Epithelial cell of esophagus (primary cell): ENCODE data around the gene EDN2.

Source experiments
- DNase-seq: peaks from one replicate; pipeline ENCODE4 v3.0.0; 2010; ENCODE audit warnings: low read depth
- H3K4me3 ChIP-seq: 2 replicates; pipeline ENCODE4 v1.5.1; 2011; ENCODE audit warnings: mild to moderate bottlenecking, low read length, control low read depth
- TF ChIP-seq, protein P1 (sequence below): IDR thresholded peaks from 2 replicates; pipeline ENCODE4 v1.5.1; 2011; ENCODE audit warnings: low read depth, mild to moderate bottlenecking, low read length, control low read depth, inconsistent platforms; ENCODE audit not compliant: insufficient read depth; ENCODE audit errors: missing control alignments

Gene EDN2

GRCh38 chr1:41517062-41517438 is 32.6 kb upstream of the EDN2 start:
- DNase-seq: no peak
- TF ChIP-seq, protein P1, sequence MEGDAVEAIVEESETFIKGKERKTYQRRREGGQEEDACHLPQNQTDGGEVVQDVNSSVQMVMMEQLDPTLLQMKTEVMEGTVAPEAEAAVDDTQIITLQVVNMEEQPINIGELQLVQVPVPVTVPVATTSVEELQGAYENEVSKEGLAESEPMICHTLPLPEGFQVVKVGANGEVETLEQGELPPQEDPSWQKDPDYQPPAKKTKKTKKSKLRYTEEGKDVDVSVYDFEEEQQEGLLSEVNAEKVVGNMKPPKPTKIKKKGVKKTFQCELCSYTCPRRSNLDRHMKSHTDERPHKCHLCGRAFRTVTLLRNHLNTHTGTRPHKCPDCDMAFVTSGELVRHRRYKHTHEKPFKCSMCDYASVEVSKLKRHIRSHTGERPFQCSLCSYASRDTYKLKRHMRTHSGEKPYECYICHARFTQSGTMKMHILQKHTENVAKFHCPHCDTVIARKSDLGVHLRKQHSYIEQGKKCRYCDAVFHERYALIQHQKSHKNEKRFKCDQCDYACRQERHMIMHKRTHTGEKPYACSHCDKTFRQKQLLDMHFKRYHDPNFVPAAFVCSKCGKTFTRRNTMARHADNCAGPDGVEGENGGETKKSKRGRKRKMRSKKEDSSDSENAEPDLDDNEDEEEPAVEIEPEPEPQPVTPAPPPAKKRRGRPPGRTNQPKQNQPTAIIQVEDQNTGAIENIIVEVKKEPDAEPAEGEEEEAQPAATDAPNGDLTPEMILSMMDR: no peak
- no peak overlapping the region for H3K4me3 ChIP-seq

DNA sequence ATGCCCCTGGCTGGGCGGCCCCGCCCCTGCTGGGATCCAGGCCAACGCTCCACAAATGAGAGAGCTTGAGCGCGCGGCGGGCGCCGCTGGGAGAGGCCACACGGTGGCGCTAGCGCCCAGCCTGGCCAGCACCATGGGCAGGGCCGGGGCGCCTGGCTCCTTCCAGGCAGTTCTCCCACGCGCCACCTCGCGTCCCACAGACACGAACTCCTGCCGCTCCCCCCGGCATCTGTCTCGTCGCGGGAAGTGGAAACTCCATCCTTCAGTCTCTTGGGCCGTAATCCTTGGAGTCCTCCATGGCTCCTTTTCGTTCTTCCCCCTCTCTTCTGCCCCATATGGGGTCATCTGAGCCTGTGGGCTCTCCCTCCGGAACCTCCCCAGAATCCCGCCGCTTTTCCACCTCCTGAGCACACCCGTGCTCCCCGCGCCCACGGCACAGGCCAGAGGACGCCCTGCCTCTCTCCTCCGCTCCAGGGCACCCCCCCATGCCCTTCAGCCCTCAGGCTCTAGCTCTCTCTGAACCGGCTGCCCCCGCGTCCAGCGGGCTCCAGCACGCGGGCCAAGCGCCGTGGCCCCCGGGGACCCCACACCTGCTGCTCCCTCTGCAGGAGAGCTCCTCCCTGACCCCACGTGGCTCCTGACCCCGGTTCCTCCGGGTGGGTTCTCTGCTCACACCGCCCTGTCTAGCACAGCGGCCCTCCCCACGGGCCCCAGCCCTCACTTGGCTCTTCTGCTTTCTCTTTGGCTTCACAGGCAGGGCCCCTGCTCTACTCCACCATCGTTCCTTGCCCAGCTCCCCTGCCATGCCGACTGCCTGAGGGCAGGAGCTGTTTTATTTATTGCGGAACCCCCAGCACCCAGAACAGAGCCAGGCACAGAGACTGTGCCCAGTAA is 31.9 kb upstream of the EDN2 start:
- peak; percentile 83 for DNase-seq
- H3K4me3 ChIP-seq: peak overlapping the region; percentile 33
- TF ChIP-seq, protein P1: peak; percentile 69

- DNase-seq: no peak
- H3K4me3 ChIP-seq: no peak overlapping the region
- TF ChIP-seq, protein P1: no peak
Observed at GRCh38 chr1:41515778-41516167, 31.3 kb upstream of the EDN2 start.

DNA sequence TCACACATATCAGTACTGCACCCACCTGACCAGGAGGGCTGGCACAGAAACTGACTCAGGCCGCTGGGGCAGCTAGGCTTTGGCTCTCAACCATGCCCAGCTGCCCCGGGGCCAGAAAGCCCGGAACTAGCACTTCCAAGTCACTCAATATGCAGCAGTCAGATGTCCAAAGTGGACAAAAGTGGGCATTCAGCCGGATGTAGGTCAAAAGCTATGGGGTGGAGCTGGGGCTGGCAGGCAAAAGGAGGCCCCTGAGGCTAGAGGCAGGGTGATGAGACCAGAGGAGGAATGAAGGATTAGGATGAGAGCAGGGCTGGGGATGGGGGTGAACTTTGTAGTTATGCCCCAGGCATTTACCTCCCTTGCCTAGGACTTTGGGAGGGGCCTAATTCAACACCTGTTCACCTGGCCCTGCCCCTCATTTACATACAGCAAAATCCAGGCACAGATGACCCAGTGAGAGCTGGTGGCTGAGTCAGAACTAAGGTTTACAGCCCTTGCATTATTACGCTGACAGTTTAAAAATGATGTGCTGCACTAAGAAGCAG is 30.7 kb upstream of the EDN2 start:
- no peak overlapping the region for H3K4me3 ChIP-seq
- TF ChIP-seq, protein P1: no peak
- DNase-seq: peak; percentile 45

- no peak for DNase-seq
- TF ChIP-seq, protein P1: no peak
- no peak overlapping the region for H3K4me3 ChIP-seq
Observed at GRCh38 chr1:41514381-41514780, 29.9 kb upstream of the EDN2 start.

GRCh38 chr1:41513383-41513735 is 28.9 kb upstream of the EDN2 start:
- no peak overlapping the region for H3K4me3 ChIP-seq
- TF ChIP-seq, protein P1: peak; percentile 19
- DNase-seq: no peak

GRCh38 chr1:41512701-41513382 is 28.4 kb upstream of the EDN2 start:
- TF ChIP-seq, protein P1: no peak
- H3K4me3 ChIP-seq: no peak overlapping the region
- DNase-seq: no peak
